ENCODE data around the gene ANKRD22. TPM values are rescaled to one million over a fixed set of nuclear protein-coding genes. Genes with fewer than 3 reads are reported as not detected.

Gene ANKRD22
- total and polyA plus RNA-seq, 9 of the 15 experiments (the other 6 are each of a cell fraction or from before 2014, with no cell fraction given): not detected

DNA sequence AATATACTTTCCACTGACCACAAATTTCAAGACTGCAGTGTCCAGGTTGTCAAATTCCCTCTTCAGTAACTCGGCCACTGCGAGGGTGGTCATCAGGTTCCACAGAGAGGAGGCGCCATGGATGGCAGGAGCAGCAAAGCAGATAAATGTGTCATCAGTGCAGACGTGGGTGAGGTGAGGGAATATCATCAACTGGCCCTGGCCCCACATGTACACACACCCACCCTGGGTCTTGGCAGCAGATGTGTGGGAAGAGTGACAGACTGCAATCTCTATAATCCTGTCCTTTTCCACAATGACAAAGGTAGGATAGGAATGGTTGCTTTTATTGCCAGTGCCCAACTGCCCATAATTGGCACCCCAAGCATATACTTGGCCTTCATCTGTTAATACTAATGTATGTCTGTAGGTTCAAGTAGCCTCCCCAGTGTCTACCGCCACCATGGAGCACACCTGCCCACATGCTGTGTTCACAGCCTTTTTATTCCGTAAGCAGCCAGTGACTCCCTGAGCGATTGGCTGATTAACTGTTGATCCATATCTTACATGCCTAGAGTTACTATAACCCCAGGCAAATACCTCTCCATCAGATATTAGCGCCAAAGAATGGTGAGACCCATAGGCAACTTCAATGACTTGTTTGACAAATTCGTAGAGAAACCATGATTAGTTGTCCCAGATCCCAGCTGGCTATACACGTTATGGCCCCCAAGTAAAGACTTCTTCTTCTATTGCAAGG lies 65.4 kb downstream of the ANKRD22 start:
- TF ChIP-seq MEF2D (tag; conservative IDR thresholded peaks at IDR 0.05; ENCODE audit: low read depth) (no peak), SNRNP70 (optimal IDR thresholded peaks at IDR 0.05; ENCODE audit: low read depth, low read length) (no peak)
- DNase-seq (ENCODE audit: extremely low read depth in 1 of 4, low spot score in 3 of 4) (no peak), FAIRE-seq (no peak), ATAC-seq (no peak)
- Histone ChIP-seq H3K27ac (ENCODE audit: extremely low read depth, low read depth, low read length) (no peak overlapping the region), H4K20me1 (replicated peaks; ENCODE audit: control insufficient read depth, insufficient read depth, low read length) (no peaks in the 10 kb centered on the region), H3K79me2 (ENCODE audit: control insufficient read depth, insufficient read depth, low read length) (no peaks in the 10 kb centered on the region), H3K9me3 (replicated peaks; ENCODE audit: control insufficient read depth, insufficient read depth, low read depth, low read length) (no peaks in the 10 kb centered on the region), H3K9me1 (ENCODE audit: control insufficient read depth, insufficient read depth, low read length) (no peaks in the 10 kb centered on the region), H3K4me1 (replicated peaks in 1 of 2; ENCODE audit: control insufficient read depth in 2 of 2, insufficient read depth in 2 of 2, low read length in 2 of 2) (no peaks in the 10 kb centered on the region), H2AFZ (ENCODE audit: low read depth, low read length) (no peak overlapping the region), H3K4me3 (no peak overlapping the region), H3K9ac (ENCODE audit: insufficient read depth in 1 of 2, low read depth in 2 of 2, low read length in 2 of 2) (no peak overlapping the region), H3K36me3 (ENCODE audit: control insufficient read depth, insufficient read depth, low read length) (no peaks in the 10 kb centered on the region), H3K27me3 (ENCODE audit: control insufficient read depth in 2 of 2, insufficient read depth in 2 of 2, low read length in 2 of 2) (no peaks in the 10 kb centered on the region), H3K4me2 (ENCODE audit: insufficient read depth, low read length) (no peak overlapping the region)
- intact Hi-C loops (cut with micrococcal nuclease) (no loop called here), in situ Hi-C loops (cut with MboI) (no loop called here)
- no TSS peak for BruUV-seq (replicated peaks)
- WGBS (ENCODE audit: insufficient coverage, low coverage, missing lambda C conversion rate): 3% methylated on average over 9 of the region's 10 CpGs
- POLR2A ChIA-PET: interaction anchor here (1.1 kb wide), 1 partner anchor 19 kb away, joined by 3 read pairs; no protein-coding TSS in a partner anchor
- CTCF ChIA-PET (ENCODE audit: low intra/inter-chr PET ratio): no interaction called here

DNA sequence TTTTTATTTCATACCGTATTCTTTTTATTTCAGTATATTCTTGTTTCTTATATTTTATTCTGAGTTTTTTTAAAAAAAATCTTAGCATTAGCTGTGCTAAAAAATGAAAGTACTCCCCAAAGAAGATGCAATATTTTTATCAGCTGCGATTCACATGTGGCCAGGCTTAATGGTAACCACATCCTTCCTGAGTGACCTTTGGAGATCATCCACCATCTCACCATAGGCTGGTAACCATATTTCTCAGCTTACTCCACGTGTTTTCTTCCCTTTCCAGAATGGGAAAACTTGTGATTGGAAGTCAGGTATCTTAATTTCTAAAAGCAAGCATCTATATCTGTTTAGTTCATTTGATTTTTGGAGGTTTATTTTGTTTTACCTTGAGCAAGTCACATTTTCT lies 67.9 kb downstream of the ANKRD22 start:
- no peak for ATAC-seq
- in situ Hi-C loops (cut with MboI): no loop called here
- Histone ChIP-seq H3K4me2 (ENCODE audit: insufficient read depth, low read length) (no peak overlapping the region), H3K9me1 (ENCODE audit: control insufficient read depth, insufficient read depth, low read length) (no peaks in the 10 kb centered on the region), H3K9ac (ENCODE audit: insufficient read depth in 1 of 2, low read depth in 2 of 2, low read length in 2 of 2) (no peak overlapping the region), H3K36me3 (ENCODE audit: control insufficient read depth, insufficient read depth, low read length) (no peaks in the 10 kb centered on the region), H3K79me2 (ENCODE audit: control insufficient read depth, insufficient read depth, low read length) (no peaks in the 10 kb centered on the region), H4K20me1 (replicated peaks; ENCODE audit: control insufficient read depth, insufficient read depth, low read length) (no peaks in the 10 kb centered on the region), H3K4me1 (replicated peaks in 1 of 2; ENCODE audit: control insufficient read depth in 2 of 2, insufficient read depth in 2 of 2, low read length in 2 of 2) (no peaks in the 10 kb centered on the region), H3K27me3 (ENCODE audit: control insufficient read depth in 2 of 2, insufficient read depth in 2 of 2, low read length in 2 of 2) (no peaks in the 10 kb centered on the region), H2AFZ (ENCODE audit: low read depth, low read length) (no peak overlapping the region), H3K27ac (ENCODE audit: extremely low read depth, low read depth, low read length) (no peak overlapping the region), H3K4me3 (no peak overlapping the region), H3K9me3 (replicated peaks; ENCODE audit: control insufficient read depth, insufficient read depth, low read depth, low read length) (no peaks in the 10 kb centered on the region)
- CTCF ChIA-PET (ENCODE audit: low intra/inter-chr PET ratio): no interaction called here
- intact Hi-C loops (cut with micrococcal nuclease): no loop called here
- POLR2A ChIA-PET: no interaction called here
- WGBS (ENCODE audit: insufficient coverage, low coverage, missing lambda C conversion rate): 3% methylated on average over 3 of the region's 3 CpGs
- BruUV-seq (replicated peaks): no TSS peak
- FAIRE-seq: no peak
- no peak for DNase-seq (ENCODE audit: extremely low read depth in 1 of 4, low spot score in 3 of 4)
- TF ChIP-seq HMG20B (CRISPR knock-in tag; IDR thresholded peaks at IDR 0.05) (no peak), ESRRB (CRISPR knock-in tag; IDR thresholded peaks at IDR 0.05; ENCODE audit: borderline replicate concordance) (no peak), POU5F1 (IDR thresholded peaks at IDR 0.05; ENCODE audit: borderline replicate concordance, low read depth, low read length, partially characterized antibody) (no peak), CBX8 (IDR thresholded peaks at IDR 0.05; ENCODE audit: borderline replicate concordance, extremely low read depth, low read depth, low read length, poor library complexity, severe bottlenecking) (no peak), PRPF4 (IDR thresholded peaks at IDR 0.05; ENCODE audit: insufficient read depth, low read depth, low read length, poor library complexity, severe bottlenecking) (no peak), ZNF717 (CRISPR knock-in tag; IDR thresholded peaks at IDR 0.05) (no peak), TAF1 (IDR thresholded peaks at IDR 0.05; ENCODE audit: control insufficient read depth, extremely low read depth, insufficient read depth, low read length, severe bottlenecking) (no peak), DPF2 (IDR thresholded peaks at IDR 0.05) (no peak), MED1 (CRISPR knock-in tag; IDR thresholded peaks at IDR 0.05; ENCODE audit: borderline replicate concordance) (no peak), HDAC8 (tag; IDR thresholded peaks at IDR 0.05) (no peak), SMAD3 (CRISPR knock-in tag; conservative IDR thresholded peaks at IDR 0.05) (no peak), ILF3 (IDR thresholded peaks at IDR 0.05; ENCODE audit: borderline replicate concordance) (no peak)
- TF ChIP-seq, protein P1, sequence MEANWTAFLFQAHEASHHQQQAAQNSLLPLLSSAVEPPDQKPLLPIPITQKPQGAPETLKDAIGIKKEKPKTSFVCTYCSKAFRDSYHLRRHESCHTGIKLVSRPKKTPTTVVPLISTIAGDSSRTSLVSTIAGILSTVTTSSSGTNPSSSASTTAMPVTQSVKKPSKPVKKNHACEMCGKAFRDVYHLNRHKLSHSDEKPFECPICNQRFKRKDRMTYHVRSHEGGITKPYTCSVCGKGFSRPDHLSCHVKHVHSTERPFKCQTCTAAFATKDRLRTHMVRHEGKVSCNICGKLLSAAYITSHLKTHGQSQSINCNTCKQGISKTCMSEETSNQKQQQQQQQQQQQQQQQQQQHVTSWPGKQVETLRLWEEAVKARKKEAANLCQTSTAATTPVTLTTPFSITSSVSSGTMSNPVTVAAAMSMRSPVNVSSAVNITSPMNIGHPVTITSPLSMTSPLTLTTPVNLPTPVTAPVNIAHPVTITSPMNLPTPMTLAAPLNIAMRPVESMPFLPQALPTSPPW (CRISPR knock-in tag; IDR thresholded peaks at IDR 0.05): no peak

Measured in K562 (cell line).